Left renal pelvis (tissue), 4 donors: ENCODE results near the gene TMEM243. TPM values are rescaled to one million over a fixed set of nuclear protein-coding genes. Genes with fewer than 3 reads are reported as not detected.
"Not testable (repeated sequence)": the region's sequence is repeated elsewhere in the genome, so short reads cannot be mapped to it uniquely, and the experiment has no call there.

ENCODE experiments used
- DNase-seq, 4 donors: peaks; one replicate each; pipeline ENCODE4 v3.0.0-alpha.2; 2013; ENCODE audit warnings: low read depth in 4 of 4, low spot score in 3 of 4
- polyA plus RNA-seq, 4 donors: library from polyadenylated mRNA; unstranded; fragments of 120-200 nt; gene quantifications; one replicate each; pipeline ENCODE4 v1.2.1, GENCODE V29; 2013; ENCODE audit not compliant: insufficient read length in 4 of 4

The TMEM243 gene
- polyA plus RNA-seq, 4 donors: 31.5 to 47.2 (median 39.7) TPM

DNA sequence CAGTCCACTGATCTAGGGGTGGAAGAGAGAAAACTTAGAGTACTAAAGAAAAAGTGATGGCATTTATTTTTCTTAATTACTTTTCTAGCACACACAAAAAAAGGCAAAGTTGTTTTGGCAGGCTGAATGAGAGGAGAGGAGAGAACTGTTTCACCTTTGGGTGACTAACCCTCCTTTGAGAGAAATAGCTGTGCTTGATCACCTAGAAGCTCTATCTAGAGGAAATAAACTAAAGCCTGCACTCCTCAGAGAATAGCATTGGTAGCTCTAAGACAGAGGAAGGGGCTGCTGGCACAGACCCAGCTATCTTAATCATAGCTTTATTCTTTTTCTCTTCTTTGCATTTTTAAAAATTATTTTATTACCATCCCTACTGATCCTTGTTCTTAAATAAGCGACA, 6.3 kb downstream of the TMEM243 start:
- DNase-seq: no peak

DNA sequence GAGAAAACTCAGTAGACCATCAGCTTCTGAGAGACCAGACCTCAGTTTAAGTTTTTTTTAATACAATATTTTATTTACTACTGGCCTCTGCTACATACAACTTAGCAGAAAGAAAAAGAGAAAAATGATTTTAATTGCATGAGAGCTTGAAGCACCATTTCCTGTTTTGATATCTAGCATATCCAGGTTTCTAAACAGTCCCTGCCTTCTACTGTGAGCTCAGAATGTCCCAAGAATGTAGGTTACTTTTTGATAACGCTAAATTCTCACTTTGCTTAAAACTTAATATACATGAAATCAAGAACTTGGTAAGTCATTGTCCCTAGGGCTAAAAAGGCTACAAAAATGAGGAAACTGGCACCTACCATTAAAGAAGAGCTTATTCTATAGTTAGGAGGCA, 7.0 kb downstream of the TMEM243 start:
- DNase-seq: no peak

GRCh38 chr7:87210506-87210905, 9.0 kb downstream of the TMEM243 start:
- no peak for DNase-seq

DNA sequence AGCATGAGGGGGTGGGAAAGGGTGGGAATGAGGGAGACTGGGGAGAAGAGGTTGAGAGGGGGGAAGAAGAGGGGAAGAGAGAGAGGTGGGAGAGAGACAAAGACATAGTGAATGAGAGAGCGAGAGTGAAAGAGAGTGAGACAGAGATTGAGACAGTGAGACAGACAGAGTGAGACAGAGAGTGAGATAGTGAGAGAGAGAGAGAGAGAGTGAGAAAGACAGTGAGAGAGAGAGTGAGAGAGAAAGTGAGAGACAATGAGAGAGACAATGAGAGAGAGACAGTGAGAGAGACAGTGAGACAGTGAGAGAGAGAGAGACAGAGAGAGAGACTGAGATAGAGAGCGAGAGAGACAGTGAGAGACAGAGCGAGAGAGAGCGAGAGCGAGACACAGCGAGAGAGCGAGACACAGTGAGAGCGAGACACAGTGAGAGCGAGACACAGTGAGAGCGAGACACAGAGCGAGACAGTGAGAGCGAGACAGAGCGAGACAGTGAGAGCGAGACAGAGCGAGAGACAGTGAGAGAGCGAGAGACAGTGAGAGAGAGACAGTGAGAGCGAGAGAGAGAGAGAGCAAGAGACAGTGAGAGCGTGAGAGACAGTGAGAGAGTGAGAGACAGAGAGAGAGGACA, 10.1 kb downstream of the TMEM243 start:
- DNase-seq: no peak

DNA sequence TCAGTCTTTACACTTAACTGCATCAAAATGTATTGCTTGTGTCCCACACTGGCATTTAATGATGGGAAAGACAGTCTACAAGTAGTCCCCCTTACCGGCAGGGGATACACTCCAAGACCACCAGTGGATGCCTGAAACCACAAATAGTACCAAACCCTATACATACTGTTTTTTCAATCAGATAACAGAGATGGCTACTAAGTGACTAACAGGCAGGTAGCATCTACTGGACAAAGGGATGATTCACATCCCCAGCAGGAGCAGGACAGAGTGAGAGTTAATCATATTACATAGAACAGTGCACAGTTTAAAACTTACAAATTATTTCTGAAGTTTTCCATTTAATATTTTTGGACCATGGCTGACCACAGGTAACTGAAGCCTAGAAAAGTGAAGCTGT, 13.2 kb downstream of the TMEM243 start:
- DNase-seq: no peak

- DNase-seq: not testable (repeated sequence)
Measured at GRCh38 chr7:87205701-87206100, 13.8 kb downstream of the TMEM243 start.

DNA sequence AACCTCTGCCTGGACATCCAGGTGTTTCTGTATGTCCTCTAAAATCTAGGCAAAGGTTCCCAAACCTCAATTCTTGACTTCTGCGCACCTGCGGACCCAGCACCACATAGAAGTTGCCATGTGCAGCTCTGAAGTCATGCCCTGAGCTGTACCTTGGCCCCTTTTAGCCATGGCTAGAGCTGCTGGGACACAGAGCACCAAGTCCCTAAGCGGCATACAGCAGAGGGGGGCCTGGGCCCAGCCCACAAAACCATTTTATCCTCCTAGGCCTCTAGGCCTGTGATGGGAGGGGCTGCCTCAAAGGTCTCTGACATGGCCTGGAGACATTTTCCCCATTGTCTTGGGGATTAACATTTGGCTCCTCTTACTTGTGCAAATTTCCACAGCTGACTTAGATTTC, 14.6 kb downstream of the TMEM243 start:
- DNase-seq: no peak

GRCh38 chr7:87203929-87204328, 15.6 kb downstream of the TMEM243 start:
- DNase-seq: not testable (repeated sequence)

DNA sequence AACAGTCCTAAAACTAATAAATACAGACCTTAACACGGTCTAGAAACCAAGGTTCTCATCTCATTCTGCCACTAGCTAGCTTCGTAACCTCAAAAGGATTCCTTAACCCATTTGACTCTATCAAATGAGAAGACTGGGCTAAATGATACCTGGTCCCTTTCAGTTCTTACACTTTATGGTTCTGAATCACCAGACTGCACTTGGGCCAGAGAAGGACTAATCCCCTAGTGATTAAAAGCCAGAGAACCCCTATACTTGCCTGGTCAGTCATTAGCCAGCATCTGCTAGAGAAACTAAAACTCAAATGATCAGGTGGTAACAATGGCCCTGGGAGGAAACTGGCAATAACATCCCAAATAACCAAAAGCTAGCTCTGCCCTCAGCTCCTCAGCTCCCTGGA, 16.8 kb downstream of the TMEM243 start:
- no peak for DNase-seq

GRCh38 chr7:87202208-87202607, 17.3 kb downstream of the TMEM243 start:
- no peak for DNase-seq

GRCh38 chr7:87199700-87200450, 19.7 kb downstream of the TMEM243 start:
- DNase-seq: no peak

DNA sequence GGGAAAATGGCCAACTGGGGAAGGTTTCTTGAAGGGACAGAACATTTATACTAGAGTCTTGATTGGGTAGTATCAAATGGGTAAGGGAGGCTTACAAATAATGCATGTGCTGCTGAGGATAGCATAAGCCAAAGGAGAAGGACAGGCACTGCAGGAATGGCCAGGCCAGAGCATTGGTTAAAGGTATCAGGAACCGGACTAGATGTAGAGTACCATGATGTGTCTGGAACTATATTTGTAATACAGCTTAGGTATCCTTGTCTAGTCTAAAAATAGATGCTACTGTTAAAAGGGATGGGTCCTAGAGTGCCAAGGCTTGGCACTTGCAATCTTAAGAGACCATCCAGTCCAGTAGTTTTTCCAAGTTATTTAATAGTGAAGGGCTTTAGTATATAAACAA, 20.3 kb downstream of the TMEM243 start:
- no peak for DNase-seq

GRCh38 chr7:87193912-87194311, 25.6 kb downstream of the TMEM243 start:
- DNase-seq: no peak

DNA sequence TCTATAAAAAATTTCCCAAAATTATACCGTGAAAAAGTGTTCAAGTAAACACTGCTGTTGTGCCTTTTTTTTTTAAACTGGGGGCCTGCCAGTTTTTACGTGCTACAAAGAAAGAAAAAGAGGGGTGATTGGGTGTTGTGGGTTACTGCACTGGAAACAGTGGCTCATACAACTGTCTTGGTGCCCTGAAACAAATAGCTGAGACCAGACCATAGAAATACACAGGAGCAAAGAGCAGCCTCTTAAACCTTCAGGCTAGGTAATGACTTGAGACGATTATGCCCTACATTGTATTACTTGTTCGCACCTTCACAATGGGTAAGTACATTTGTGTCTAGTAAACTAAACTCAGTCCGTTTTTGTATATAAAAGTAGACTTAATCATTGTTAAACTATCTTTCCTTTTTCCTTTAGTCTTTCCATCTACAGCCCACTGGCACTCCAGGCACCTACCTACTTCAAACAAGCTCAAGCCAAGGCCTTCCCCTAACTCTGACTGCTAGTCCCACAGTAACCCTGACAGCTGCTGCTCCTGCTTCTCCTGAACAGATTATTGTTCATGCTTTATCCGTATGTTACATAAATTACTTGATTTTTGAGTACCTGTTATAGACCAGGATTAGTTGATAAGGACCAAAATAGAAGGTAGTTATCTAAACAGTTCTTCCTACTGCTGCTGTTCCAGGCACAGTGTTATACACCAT, 26.6 kb downstream of the TMEM243 start:
- DNase-seq: no peak

GRCh38 chr7:87190783-87191182, 28.7 kb downstream of the TMEM243 start:
- no peak for DNase-seq

DNA sequence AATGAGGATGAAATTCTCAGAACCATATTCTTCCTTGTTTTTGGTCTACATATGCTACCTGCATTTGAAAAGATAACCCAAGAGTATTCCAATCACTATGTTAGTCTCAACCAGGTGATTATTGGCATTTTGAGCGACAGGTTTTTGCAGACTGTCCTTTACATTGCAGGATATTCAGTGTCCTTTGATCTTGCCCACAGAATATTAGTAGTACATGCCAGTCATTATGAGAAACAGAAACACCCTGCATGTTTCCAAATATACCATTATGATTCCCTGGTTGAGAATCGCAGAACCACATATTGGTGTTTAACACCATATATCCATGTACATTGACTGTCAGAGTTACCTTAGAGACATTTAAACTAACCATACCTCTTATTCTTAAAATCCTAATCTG, 30.6 kb downstream of the TMEM243 start:
- DNase-seq: no peak

GRCh38 chr7:87187120-87187519, 32.4 kb downstream of the TMEM243 start:
- DNase-seq: no peak

GRCh38 chr7:87179180-87179579, 40.4 kb downstream of the TMEM243 start:
- DNase-seq: no peak

DNA sequence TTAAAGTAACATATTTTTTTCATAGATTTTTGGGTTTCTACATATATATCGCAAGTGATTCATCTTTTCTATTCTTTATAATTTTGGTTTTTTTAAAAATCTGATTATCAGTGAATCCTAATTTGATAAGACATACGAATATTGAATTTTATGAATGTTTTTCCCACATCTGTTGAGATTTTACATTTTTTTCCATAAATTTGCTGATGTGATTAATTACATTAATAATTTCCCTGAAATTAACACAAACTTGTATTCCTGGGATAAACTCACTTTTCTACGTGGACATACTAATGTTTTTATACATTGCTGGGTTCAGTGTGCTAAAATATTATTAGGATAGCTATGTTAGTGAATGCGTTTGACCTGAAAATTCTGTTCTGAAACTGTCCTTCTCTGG, 41.2 kb downstream of the TMEM243 start:
- no peak for DNase-seq

DNA sequence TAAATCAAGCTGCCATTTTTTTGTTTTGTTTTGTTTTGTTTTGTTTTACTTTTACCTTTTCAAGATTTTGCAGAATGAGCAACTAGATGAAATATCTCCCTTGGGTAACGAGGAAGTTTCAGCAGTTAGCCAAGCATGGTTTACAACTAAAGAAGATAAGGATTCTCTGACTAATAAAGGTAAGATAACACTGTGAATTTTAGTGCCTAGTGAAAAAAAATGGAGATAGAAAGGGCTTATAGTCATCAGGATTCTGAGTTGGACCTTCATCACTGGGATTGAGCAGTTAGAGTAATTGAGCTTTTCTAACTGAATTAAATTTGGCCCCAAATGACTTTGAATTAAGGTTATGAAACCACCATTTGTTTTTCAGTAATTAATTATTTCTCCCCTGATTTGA, 46.1 kb downstream of the TMEM243 start:
- no peak for DNase-seq

GRCh38 chr7:87171282-87171934, 48.1 kb downstream of the TMEM243 start:
- no peak for DNase-seq
